Measurements from ENCODE around the gene RPTOR. TPM values are rescaled to one million over a fixed set of nuclear protein-coding genes. Genes with fewer than 3 reads are reported as not detected.

The RPTOR gene
- total RNA-seq, 2 experiments from 2014 or later = 48.1 to 87.8 TPM

DNA sequence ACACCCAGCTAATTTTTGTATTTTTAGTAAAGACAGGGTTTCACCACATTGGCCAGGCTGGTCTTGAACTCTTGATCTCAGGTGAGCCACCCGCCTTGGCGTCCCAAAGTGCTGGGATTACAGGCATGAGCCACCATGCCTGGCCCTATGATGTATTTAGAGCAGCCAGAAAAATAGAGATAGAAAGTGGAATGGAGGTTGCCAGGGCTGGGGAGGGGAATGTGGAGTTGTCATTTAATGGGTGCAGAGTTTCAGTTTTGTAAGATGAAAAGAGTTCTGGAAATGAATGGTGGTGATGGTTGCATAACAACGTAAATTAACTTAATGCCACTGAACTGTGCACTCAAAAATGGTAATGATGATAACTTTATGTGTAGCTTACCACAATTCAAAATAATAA is 36.7 kb upstream of the RPTOR start:
- Histone ChIP-seq H3K9me3 (ENCODE audit: low read length) (no peaks in the 10 kb centered on the region), H3K4me3 (ENCODE audit: low read depth, low read length, poor library complexity, severe bottlenecking) (no peak overlapping the region), H3K9me2 (ENCODE audit: insufficient read depth, low read length) (no peaks in the 10 kb centered on the region), H4K20me1 (ENCODE audit: insufficient read depth, low read length) (no peaks in the 10 kb centered on the region), H3K4me2 (ENCODE audit: low read length) (no peak overlapping the region), H3K36me3 (ENCODE audit: insufficient read depth, low read length) (no peaks in the 10 kb centered on the region), H3K27ac (ENCODE audit: low read depth, low read length, poor library complexity, severe bottlenecking) (no peak overlapping the region), H3K79me2 (ENCODE audit: insufficient read depth, low read depth, low read length) (no peaks in the 10 kb centered on the region), H3K4me1 (ENCODE audit: insufficient read depth, low read length, poor library complexity, severe bottlenecking) (peaks cover 3% of the 10 kb centered on the region), H2AFZ (ENCODE audit: low read length) (no peak overlapping the region)
- intact Hi-C loops (cut with micrococcal nuclease; ENCODE audit: unreplicated experiment) = no loop called here
- ChIA-PET CTCF (ENCODE audit: unreplicated experiment) (no interaction called here), POLR2A (no interaction called here)
- DNase-seq (ENCODE audit: low spot score) = no peak
- no TSS peak for BruUV-seq (replicated peaks)
- TF ChIP-seq, protein P1, sequence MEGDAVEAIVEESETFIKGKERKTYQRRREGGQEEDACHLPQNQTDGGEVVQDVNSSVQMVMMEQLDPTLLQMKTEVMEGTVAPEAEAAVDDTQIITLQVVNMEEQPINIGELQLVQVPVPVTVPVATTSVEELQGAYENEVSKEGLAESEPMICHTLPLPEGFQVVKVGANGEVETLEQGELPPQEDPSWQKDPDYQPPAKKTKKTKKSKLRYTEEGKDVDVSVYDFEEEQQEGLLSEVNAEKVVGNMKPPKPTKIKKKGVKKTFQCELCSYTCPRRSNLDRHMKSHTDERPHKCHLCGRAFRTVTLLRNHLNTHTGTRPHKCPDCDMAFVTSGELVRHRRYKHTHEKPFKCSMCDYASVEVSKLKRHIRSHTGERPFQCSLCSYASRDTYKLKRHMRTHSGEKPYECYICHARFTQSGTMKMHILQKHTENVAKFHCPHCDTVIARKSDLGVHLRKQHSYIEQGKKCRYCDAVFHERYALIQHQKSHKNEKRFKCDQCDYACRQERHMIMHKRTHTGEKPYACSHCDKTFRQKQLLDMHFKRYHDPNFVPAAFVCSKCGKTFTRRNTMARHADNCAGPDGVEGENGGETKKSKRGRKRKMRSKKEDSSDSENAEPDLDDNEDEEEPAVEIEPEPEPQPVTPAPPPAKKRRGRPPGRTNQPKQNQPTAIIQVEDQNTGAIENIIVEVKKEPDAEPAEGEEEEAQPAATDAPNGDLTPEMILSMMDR (conservative IDR thresholded peaks at IDR 0.05; ENCODE audit: low read length) = no peak
- no peak for TF ChIP-seq EZH2phosphoT487 (IDR thresholded peaks at IDR 0.05; ENCODE audit: borderline replicate concordance, low read depth, low read length)

DNA sequence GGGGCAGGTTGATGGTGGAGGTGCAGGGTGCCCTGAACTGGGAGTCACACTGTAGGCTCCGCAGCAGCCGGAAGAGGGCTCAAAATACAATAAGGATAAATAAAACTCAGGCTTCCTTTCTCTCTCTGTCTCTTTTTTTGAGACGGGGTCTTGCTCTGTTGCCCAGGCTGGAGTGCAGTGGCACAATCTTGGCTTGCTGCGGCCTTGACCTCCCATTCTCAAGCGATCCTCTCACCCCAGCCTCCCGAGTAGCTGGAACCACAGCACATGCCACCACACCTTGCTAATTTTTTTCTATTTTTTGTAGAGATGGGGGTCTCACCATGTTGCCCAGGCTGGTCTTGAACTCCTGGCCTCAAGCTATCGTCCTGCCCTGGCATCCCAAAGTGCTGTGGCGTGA is 35.3 kb upstream of the RPTOR start:
- Histone ChIP-seq H3K9me3 (ENCODE audit: low read length) (no peaks in the 10 kb centered on the region), H3K9me2 (ENCODE audit: insufficient read depth, low read length) (no peaks in the 10 kb centered on the region), H3K79me2 (ENCODE audit: insufficient read depth, low read depth, low read length) (no peaks in the 10 kb centered on the region), H4K20me1 (ENCODE audit: insufficient read depth, low read length) (no peaks in the 10 kb centered on the region), H3K36me3 (ENCODE audit: insufficient read depth, low read length) (no peaks in the 10 kb centered on the region), H2AFZ (ENCODE audit: low read length) (no peak overlapping the region), H3K27ac (ENCODE audit: low read depth, low read length, poor library complexity, severe bottlenecking) (no peak overlapping the region), H3K4me2 (ENCODE audit: low read length) (no peak overlapping the region), H3K4me3 (ENCODE audit: low read depth, low read length, poor library complexity, severe bottlenecking) (no peak overlapping the region), H3K4me1 (ENCODE audit: insufficient read depth, low read length, poor library complexity, severe bottlenecking) (peaks cover 3% of the 10 kb centered on the region)
- TF ChIP-seq EZH2phosphoT487 (IDR thresholded peaks at IDR 0.05; ENCODE audit: borderline replicate concordance, low read depth, low read length) = no peak
- TF ChIP-seq, protein P1 (conservative IDR thresholded peaks at IDR 0.05; ENCODE audit: low read length) = no peak
- ChIA-PET CTCF (ENCODE audit: unreplicated experiment) (no interaction called here), POLR2A (no interaction called here)
- intact Hi-C loops (cut with micrococcal nuclease; ENCODE audit: unreplicated experiment) = no loop called here
- DNase-seq (ENCODE audit: low spot score) = no peak
- no TSS peak for BruUV-seq (replicated peaks)

DNA sequence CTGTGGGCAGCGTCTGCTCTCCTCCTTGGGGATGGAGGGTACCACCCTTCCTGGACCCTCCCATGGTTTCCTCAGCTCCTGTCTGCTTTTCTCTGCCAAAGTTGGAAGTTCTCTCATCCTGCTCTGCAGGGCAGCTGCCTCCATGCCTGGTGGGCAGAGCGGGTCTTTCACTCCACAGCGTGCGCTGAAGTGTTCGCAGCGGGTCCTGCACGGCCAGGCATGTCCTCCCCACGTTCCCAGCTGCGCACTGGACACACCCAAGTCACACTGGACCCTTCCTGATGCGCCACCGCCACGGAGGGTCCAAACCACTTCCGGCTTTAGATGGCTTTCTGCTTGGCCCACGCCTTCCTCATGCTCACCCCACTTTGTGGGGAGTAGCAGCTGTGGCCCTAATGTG is 34.5 kb upstream of the RPTOR start:
- intact Hi-C loops (cut with micrococcal nuclease; ENCODE audit: unreplicated experiment) = no loop called here
- H2AFZ ChIP-seq (ENCODE audit: low read length) = no peak overlapping the region
- no peaks in the 10 kb centered on the region for H3K9me3 ChIP-seq (ENCODE audit: low read length)
- H4K20me1 ChIP-seq (ENCODE audit: insufficient read depth, low read length) = no peaks in the 10 kb centered on the region
- ChIA-PET POLR2A (no interaction called here), CTCF (ENCODE audit: unreplicated experiment) (no interaction called here)
- no TSS peak for BruUV-seq (replicated peaks)
- DNase-seq (ENCODE audit: low spot score) = no peak
- H3K4me3 ChIP-seq (ENCODE audit: low read depth, low read length, poor library complexity, severe bottlenecking) = no peak overlapping the region
- no peak overlapping the region for H3K27ac ChIP-seq (ENCODE audit: low read depth, low read length, poor library complexity, severe bottlenecking)
- no peaks in the 10 kb centered on the region for H3K9me2 ChIP-seq (ENCODE audit: insufficient read depth, low read length)
- H3K36me3 ChIP-seq (ENCODE audit: insufficient read depth, low read length) = no peaks in the 10 kb centered on the region
- H3K79me2 ChIP-seq (ENCODE audit: insufficient read depth, low read depth, low read length) = no peaks in the 10 kb centered on the region
- H3K4me2 ChIP-seq (ENCODE audit: low read length) = no peak overlapping the region
- peaks cover 3% of the 10 kb centered on the region for H3K4me1 ChIP-seq (ENCODE audit: insufficient read depth, low read length, poor library complexity, severe bottlenecking)
- TF ChIP-seq, protein P1 (conservative IDR thresholded peaks at IDR 0.05; ENCODE audit: low read length) = no peak
- TF ChIP-seq EZH2phosphoT487 (IDR thresholded peaks at IDR 0.05; ENCODE audit: borderline replicate concordance, low read depth, low read length) = no peak

All from OCI-LY7 (cell line).